Erythroblast (primary cell): Measurements from ENCODE around the gene DNM2.

Experiments
- DNase-seq, 2 experiments: peaks; one replicate each; lab custom pipeline; 2025; lab: John Stamatoyannopoulos, UW
- GATA1 ChIP-seq: IDR thresholded peaks from 2 replicates; pipeline ENCODE4 v1.6.1; 2011; ENCODE audit warnings: low read depth, mild to moderate bottlenecking, control low read depth, low read length, moderate library complexity
- POLR2A ChIP-seq: IDR thresholded peaks from 2 replicates; pipeline ENCODE4 v1.6.1; 2011; ENCODE audit warnings: mild to moderate bottlenecking, low read length

DNM2 gene

DNA sequence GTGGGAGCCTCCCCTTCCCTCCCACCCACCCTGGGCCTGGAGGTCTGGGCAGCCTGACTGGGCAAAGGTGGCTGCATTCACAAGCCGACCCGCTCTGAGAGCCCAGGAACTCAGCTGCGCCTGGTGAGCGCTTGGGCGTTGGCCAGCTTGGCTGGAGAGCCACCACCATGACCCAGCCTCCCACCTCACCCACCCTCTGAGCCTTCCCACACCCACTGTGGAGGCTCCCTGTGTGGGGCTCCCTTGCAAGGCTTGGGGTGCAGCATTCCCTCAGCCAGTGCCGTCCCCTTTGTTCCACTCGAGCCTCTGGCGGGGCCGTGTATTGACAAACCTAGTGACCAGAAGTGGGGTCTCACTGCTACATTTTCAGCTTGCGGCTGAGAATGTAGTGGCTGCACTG, 31.7 kb upstream of the DNM2 start:
- TF ChIP-seq GATA1 (no peak), POLR2A (no peak)

DNA sequence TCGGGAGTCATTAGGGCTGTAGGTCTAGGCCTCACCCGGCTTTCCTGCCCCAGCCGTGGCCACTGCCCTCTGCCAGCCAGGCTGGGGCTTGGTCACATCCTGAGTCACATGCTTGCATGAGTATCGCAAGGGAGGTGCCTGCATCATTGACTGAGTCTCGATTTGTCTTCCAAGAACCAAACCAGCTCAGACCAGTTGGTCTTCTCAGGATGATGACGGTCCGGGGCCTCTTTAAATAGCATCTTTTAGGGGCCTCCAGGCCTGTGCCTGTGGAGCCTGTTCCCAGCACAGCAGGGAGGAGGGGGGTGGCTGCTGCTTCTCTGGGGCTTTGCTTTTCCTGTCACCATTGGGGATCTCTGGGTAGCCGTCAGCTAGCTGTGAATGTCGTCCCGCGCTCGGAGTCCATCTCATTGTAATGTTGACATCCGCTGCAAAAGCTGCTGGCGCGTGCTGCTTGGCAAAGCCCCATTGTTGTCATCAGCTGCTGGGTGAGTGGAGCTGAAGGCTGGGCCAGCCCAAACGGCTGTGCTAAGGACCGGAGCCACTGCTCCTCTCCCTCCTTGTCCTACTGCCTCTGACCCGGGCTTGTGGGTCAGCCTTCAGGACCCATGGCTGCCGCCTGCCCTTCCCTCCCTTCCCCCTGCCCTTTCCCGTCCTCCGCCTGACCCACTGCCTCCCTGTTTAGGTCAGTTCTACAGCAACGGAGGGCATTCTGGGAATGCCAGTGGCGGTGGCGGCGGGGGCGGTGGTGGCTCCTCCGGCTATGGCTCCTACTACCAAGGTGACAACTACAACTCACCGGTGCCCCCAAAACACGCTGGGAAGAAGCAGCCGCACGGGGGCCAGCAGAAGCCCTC, 31.0 kb upstream of the DNM2 start:
- no peak for DNase-seq
- TF ChIP-seq GATA1 = no peak
- TF ChIP-seq POLR2A = no peak

More for the DNA sequence above, 31.7 kb upstream of the DNM2 start:
- DNase-seq = no peak

DNA sequence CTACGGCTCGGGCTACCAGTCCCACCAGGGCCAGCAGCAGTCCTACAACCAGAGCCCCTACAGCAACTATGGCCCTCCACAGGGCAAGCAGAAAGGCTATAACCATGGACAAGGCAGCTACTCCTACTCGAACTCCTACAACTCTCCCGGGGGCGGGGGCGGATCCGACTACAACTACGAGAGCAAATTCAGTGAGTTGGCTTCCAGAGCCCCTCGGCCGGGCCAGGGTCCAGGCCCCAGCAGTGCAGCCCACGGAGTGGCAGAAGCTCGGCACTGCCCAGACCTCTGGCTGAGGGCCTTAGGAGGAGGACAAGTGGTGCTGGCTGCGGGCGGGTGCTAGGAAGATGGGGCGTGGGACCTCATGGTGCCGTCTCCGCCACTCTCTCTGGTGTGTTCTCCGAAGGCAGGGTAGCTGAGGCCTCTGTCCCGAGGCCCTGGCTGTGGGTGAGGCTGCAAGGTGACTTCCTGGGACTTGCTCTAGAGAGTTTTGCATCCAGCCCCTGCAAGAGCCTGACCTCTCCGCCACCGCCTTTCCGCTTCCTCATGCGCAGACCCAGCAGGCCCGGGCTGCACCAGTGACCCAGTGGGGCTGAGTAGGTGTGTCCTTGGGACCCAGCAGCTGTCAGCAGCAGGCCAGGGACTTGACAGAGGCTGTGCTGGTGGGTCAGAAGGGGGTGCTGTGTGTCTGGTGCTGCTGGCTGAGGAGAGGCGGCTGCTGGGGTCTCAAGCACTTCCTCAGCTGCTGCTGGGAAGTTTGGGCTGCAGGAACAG, 30.2 kb upstream of the DNM2 start:
- no peak for TF ChIP-seq POLR2A
- TF ChIP-seq GATA1 = no peak
- no peak for DNase-seq

- DNase-seq = no peak
These were observed 29.2 kb upstream of the DNM2 start for GRCh38 chr19:10688545-10689280.

DNA sequence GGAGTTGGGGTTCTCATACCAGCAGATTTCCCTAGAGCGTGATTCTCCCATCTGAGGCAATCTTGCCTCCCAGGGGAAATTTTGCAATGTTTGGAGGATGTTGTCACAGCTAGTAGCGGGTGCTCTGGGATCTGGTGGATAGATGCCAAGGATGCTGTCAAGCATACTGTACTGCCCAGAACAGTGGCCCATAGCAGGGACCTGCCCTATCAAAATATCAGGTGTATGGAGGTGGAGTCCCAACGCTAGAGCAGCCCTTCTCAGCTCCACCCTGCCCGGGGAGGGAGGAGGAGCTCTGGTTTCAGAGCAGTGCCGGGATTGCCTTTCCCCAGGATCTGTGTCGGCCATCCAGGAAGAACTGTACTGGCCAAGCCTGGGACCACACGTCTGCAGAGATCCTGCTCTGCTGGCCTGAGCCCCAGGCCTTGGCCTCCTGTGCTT, 27.5 kb upstream of the DNM2 start:
- DNase-seq = no peak
- TF ChIP-seq GATA1 (no peak), POLR2A (no peak)

More at GRCh38 chr19:10688545-10689280, 29.2 kb upstream of the DNM2 start:
- TF ChIP-seq GATA1 (no peak), POLR2A (no peak)

DNA sequence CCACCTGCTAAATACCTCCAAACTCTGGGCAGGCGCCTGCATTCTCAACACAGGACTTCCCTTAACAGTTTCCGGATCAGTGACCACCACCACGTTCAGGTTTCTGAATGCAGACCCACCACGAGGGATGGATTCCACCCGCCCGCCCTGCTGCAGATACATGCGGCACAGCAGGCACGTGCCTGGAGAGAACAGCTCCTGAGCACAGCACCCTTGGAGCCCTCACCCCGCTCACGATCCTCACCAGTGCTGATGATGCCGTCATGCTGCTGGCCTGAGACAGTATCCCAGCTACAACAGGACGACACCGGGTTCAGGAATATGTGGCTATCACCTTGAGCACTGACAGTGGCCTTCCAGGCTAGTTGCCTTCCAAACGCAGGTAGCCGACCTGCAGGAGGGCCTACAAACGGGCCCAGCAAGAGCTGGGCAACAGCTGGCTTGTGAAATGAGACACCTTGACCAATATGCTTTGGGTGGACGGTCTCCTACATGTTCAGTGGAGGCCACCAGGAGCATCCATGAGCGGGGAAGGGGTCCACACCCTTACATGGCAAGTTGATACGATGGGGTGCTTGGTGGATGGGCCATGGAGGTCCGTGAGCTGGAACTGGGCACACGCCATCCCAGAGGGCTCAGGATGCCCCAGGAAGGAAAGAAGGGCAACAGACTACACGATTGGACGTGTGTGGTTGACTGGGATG, 26.5 kb upstream of the DNM2 start:
- TF ChIP-seq POLR2A = no peak
- no peak for DNase-seq

DNA sequence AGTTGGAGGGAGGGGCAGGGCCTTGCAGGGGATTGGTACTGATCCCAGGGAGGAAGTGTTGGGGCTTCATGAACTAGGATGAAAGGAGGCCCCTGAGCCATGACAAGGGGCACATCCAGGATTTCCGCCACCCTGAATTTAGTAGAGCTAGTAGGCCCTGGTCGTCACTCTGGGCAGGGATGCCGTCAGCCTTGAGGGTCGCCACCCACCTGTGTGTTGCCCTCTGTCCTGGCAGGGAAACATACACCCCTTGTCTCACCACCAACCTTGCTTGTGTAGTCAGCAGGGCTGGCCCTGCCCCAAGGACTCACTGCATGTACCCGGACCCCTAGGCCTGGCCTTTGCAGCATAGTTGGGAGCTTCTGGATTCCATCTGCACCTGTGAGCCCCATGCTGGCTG, 26.0 kb upstream of the DNM2 start:
- DNase-seq = no peak
- TF ChIP-seq GATA1 (no peak), POLR2A (no peak)

DNA sequence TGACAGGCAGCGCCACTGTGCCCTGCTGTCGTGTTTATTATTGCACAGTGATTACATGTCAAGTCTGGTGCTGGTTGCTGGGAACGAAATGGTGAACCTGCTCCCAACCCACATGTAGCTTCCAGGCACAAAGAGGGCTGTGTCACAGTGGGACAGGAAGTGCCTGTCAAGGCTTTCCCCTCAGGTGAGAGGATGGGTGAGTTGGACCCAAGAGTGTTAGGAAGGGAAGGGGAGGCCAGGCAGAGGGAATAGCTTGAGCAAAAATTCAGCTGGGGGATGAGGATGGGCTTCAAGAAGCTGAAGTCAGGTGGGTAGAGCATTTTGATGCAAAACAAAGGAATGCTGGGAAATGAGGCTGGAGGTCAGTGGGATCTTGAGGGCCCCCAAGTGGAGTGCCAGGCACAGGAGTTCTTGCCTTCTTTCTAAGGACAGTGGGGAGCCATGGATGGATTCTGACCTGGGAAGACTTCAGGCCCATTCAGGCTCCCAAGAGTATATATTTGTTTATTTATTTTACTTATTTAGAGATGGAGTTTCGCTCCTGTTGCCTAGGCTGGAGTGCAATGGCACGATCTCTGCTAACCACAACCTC, 25.1 kb upstream of the DNM2 start:
- TF ChIP-seq POLR2A = no peak
- TF ChIP-seq GATA1 = no peak
- DNase-seq = no peak

GRCh38 chr19:10694706-10695307, 23.1 kb upstream of the DNM2 start:
- TF ChIP-seq GATA1 = no peak
- TF ChIP-seq POLR2A = no peak
- DNase-seq = no peak

- DNase-seq = peak; percentile 94
- no peak for TF ChIP-seq POLR2A
- TF ChIP-seq GATA1 = no peak
These were observed 22.2 kb upstream of the DNM2 start for GRCh38 chr19:10695401-10696398.

GRCh38 chr19:10699650-10700335, 18.1 kb upstream of the DNM2 start:
- no peak for TF ChIP-seq GATA1
- TF ChIP-seq POLR2A = no peak
- DNase-seq = peak; percentile 78 to 85
